ENCODE measurements around the gene P2RX7. TPM values are rescaled to one million over a fixed set of nuclear protein-coding genes. Genes with fewer than 3 reads are reported as not detected.

P2RX7 gene
- total RNA-seq, 4 donors from 2014 or later: 0.35 to 0.46 (median 0.41) TPM; not detected in 1

DNA sequence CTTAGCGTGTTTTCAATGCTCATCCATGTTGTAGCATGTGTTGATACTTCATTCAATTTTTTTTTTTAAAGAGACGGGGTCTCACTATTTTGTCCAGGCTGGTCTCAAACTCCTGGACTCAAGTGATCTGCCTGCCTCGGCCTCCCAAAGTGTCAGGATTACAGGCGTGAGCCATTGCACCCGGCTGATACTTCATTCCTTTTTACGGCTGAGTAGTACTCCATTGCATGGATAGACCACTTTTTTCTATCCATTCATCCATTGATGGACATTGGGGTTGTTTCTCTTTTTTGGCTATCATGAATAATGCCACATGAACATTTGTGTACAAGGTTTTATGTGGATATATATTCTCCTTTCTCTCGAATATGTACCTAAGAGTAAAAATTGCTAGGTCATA is 1.2 kb downstream of the P2RX7 start:
- Histone ChIP-seq H3K27ac (no peak overlapping the region), H3K27me3 (no peaks in the 10 kb centered on the region), H3K4me1 (peaks cover 4 to 8% of the 10 kb centered on the region in 2 donors), H3K4me3 (no peak overlapping the region), H3K36me3 (no peaks in the 10 kb centered on the region), H3K9me3 (no peaks in the 10 kb centered on the region)
- no peak for TF ChIP-seq POLR2A (IDR thresholded peaks at IDR 0.05)
- TF ChIP-seq, protein P1, sequence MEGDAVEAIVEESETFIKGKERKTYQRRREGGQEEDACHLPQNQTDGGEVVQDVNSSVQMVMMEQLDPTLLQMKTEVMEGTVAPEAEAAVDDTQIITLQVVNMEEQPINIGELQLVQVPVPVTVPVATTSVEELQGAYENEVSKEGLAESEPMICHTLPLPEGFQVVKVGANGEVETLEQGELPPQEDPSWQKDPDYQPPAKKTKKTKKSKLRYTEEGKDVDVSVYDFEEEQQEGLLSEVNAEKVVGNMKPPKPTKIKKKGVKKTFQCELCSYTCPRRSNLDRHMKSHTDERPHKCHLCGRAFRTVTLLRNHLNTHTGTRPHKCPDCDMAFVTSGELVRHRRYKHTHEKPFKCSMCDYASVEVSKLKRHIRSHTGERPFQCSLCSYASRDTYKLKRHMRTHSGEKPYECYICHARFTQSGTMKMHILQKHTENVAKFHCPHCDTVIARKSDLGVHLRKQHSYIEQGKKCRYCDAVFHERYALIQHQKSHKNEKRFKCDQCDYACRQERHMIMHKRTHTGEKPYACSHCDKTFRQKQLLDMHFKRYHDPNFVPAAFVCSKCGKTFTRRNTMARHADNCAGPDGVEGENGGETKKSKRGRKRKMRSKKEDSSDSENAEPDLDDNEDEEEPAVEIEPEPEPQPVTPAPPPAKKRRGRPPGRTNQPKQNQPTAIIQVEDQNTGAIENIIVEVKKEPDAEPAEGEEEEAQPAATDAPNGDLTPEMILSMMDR (IDR thresholded peaks at IDR 0.05 in 4 of 5, conservative IDR thresholded peaks at IDR 0.05 in 1 of 5): no peak
- in situ Hi-C loops (cut with MboI; ENCODE audit: low sequenced_read_pairs in 4 of 4): no loop called here
- ATAC-seq (no peak), DNase-seq (no peak)
- intact Hi-C loops (cut with DNase I; ENCODE audit: low total_unique reads): no loop called here

DNA sequence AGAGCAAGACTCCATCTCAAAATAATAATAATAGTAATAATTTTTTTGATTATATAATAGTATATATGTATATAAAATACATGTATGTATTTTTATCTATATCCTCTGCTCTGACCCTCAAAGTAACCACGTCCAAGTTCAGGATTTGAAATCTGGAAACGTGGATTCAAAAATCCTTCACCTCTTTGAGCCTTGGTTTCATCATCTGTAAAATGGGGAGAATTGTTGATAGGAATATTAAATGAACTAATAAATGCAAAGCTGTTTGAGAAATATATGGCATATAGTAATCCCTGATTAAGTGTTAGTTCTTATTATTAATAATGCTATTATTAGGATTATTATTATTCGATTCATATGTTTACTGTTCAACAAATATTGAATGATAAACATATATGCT is 2.6 kb downstream of the P2RX7 start:
- DNase-seq (no peak), ATAC-seq (no peak)
- no peak for TF ChIP-seq POLR2A (IDR thresholded peaks at IDR 0.05)
- TF ChIP-seq, protein P1 (IDR thresholded peaks at IDR 0.05 in 4 of 5, conservative IDR thresholded peaks at IDR 0.05 in 1 of 5): no peak
- Histone ChIP-seq H3K4me3 (no peak overlapping the region), H3K9me3 (no peaks in the 10 kb centered on the region), H3K36me3 (no peaks in the 10 kb centered on the region), H3K27ac (no peak overlapping the region), H3K27me3 (no peaks in the 10 kb centered on the region), H3K4me1 (peaks cover 0 to 8% of the 10 kb centered on the region in 2 donors)
- intact Hi-C loops (cut with DNase I; ENCODE audit: low total_unique reads) (no loop called here), in situ Hi-C loops (cut with MboI; ENCODE audit: low sequenced_read_pairs in 4 of 4) (no loop called here)

GRCh38 chr12:121137512-121137911 is 4.8 kb downstream of the P2RX7 start:
- in situ Hi-C loops (cut with MboI; ENCODE audit: low sequenced_read_pairs in 4 of 4): no loop called here
- no peak for ATAC-seq

GRCh38 chr12:121138284-121138683 is 5.6 kb downstream of the P2RX7 start:
- H3K4me1 ChIP-seq: peaks cover 0 to 3% of the 10 kb centered on the region in 2 donors
- DNase-seq: no peak
- no peak for ATAC-seq
- H3K27me3 ChIP-seq: no peaks in the 10 kb centered on the region
- no peaks in the 10 kb centered on the region for H3K9me3 ChIP-seq
- no peak for TF ChIP-seq POLR2A (IDR thresholded peaks at IDR 0.05)
- TF ChIP-seq, protein P1 (IDR thresholded peaks at IDR 0.05 in 4 of 5, conservative IDR thresholded peaks at IDR 0.05 in 1 of 5): no peak
- no peaks in the 10 kb centered on the region for H3K36me3 ChIP-seq
- no peak overlapping the region for H3K4me3 ChIP-seq
- no peak overlapping the region for H3K27ac ChIP-seq
- in situ Hi-C loops (cut with MboI; ENCODE audit: low sequenced_read_pairs in 4 of 4): no loop called here
- intact Hi-C loops (cut with DNase I; ENCODE audit: low total_unique reads): no loop called here

More at GRCh38 chr12:121137512-121137911, 4.8 kb downstream of the P2RX7 start:
- no peak for DNase-seq
- intact Hi-C loops (cut with DNase I; ENCODE audit: low total_unique reads): no loop called here
- Histone ChIP-seq H3K36me3 (no peaks in the 10 kb centered on the region), H3K27ac (no peak overlapping the region), H3K4me1 (peaks cover 0 to 8% of the 10 kb centered on the region in 2 donors), H3K4me3 (no peak overlapping the region), H3K9me3 (no peaks in the 10 kb centered on the region), H3K27me3 (no peaks in the 10 kb centered on the region)
- TF ChIP-seq POLR2A (IDR thresholded peaks at IDR 0.05): no peak
- TF ChIP-seq, protein P1 (IDR thresholded peaks at IDR 0.05 in 4 of 5, conservative IDR thresholded peaks at IDR 0.05 in 1 of 5): no peak

DNA sequence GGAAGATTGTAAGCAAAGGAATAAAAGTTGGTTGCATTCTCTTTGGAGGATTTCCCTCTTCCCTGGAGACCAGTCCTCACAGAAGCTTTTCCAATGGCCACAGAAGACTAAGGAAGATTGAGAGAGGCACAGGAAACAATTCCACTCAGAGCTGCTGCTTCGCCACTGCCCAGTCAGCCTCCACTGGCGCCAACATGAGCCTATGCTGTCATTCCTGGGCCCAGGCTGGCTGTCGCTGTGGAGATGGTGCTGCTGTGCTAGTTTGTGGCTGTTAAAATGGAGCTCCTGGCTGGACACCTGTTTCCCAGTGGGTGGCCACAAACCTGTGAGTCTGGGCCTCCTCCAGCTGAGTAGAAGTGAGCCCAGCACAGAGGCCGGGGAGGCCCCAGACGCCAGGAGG is 6.6 kb downstream of the P2RX7 start:
- intact Hi-C loops (cut with DNase I; ENCODE audit: low total_unique reads) (no loop called here), in situ Hi-C loops (cut with MboI; ENCODE audit: low sequenced_read_pairs in 4 of 4) (no loop called here)
- no peaks in the 10 kb centered on the region for H3K27me3 ChIP-seq
- no peaks in the 10 kb centered on the region for H3K36me3 ChIP-seq
- TF ChIP-seq POLR2A (IDR thresholded peaks at IDR 0.05): no peak
- TF ChIP-seq, protein P1 (IDR thresholded peaks at IDR 0.05 in 4 of 5, conservative IDR thresholded peaks at IDR 0.05 in 1 of 5): no peak
- no peak overlapping the region for H3K27ac ChIP-seq
- H3K4me3 ChIP-seq: no peak overlapping the region
- ATAC-seq (no peak), DNase-seq (no peak)
- H3K9me3 ChIP-seq: no peaks in the 10 kb centered on the region
- H3K4me1 ChIP-seq: no peaks in the 10 kb centered on the region

Data from gastrocnemius medialis (tissue), 4 donors.